HG03354 (cell line): ENCODE data around the gene ARMC9.
A peak's percentile ranks its signal among the peaks of the same experiment; 100 is the strongest.

Source experiments
- ATAC-seq: cut with Tn5 transposase; IDR thresholded peaks from one replicate; pipeline ENCODE4 v1.9.1; 2021; ENCODE audit warnings: mild to moderate bottlenecking; ENCODE audit not compliant: unreplicated experiment, poor library complexity, severe bottlenecking

ARMC9 gene

DNA sequence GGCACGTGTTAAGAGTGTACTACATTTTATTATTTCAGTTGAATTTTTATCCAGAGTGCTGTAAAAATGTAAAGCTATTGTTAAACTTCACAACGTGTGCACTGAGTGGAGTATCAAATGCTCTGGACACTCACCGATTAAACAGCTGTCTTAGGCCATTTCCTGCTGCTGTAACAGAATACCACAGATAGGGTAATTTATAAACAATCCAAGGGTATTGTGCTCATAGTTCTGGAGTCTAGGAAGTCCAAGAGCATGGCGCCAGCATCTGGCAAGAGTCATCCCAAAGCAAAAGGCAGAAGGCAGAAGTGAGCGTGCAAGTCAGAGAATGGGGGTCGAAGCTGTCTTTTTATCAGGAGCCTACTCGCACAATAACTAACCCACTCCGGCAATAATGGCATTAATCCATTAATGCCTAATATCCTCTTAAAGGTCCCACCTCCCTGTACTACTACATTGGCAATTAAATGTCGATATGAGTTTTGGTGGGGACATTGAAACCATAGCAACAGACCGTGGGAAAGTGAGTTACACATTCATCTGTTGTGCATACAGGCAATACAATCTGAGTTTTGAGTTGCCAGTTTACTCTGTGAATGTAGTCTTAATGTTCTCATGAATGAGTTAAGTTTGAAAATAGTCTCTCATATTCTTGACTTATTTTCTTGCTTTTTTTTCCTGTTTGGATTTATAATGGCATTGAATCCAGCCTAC lies 64.8 kb downstream of the ARMC9 start:
- no peak for ATAC-seq

DNA sequence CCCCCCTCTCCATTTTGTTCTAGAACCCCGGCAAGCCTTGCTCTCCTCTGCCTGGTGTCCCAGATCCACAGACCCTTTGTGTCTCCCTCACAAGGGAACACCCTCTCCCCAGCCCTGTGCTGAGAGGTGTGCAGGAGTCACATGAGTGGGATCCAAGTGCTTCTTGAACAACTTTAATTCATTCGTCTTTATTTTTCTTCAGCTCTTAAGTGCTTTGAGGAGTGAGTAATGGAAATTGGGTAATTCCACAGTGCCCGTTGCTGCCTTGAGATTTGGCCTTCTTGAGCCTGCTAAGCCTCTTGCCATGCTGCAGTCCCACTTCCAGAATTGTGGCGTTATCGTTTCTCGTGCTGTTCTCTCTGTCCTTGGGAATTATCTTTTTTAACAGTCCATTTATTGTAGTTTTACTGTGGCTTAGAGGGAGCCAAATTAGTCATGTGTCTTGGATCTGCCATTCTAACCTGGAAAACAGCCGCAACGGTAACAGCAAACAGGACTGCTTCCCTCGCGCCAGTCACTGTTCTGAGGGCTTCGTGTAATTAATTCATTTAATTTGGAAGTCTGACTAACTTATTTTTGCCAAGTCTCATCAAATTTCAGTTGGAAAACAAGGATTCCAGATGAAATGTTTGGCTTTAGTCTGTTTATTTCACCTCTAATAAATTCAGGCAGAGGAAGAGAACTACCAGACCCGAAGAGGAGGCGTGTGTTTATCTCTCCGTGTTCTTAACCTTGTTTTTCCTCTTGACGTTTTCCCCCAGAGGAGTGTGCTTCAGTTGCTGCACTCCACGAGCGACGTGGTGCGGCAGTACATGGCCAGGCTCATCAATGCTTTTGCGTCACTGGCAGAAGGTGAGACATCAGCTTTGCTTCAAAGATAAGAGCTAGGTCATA lies 72.0 kb downstream of the ARMC9 start:
- ATAC-seq: no peak

DNA sequence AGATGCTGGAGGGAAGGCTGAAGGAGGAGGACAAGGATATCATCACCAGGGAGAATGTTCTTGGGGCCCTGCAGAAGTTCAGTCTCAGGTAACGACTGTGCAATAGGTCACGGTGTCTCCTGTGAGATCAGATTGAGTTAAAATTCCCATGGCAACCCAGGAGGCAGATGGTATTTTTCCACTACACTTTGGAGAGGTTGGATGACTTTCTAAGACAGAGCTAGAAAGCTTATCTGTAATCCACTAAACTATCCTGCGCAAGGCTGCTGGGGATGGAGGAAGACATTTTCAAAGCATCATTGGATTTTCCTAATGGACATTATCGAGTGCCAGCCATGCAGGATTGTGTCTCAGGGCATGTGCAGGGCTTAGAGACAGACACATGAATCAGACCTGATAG lies 74.6 kb downstream of the ARMC9 start:
- ATAC-seq: no peak

DNA sequence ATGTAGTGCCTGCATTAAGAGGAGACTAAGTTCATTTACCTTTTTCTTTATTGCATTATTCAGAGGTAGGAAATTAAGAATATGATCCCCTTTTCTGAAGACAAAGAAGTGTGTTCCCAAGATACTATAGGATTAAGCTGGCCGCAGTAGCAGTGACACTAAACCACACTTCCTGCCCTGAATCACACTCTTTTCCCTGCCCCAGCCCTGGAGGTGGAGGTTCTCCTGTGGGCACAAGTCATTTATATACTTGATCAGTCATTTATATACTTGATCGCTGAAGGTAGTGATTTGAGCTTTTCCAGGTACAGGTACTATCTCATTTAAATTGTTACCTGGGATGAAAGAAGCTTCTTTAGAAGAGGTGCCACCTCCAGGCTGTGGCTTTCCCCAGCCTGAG lies 78.6 kb downstream of the ARMC9 start:
- no peak for ATAC-seq

DNA sequence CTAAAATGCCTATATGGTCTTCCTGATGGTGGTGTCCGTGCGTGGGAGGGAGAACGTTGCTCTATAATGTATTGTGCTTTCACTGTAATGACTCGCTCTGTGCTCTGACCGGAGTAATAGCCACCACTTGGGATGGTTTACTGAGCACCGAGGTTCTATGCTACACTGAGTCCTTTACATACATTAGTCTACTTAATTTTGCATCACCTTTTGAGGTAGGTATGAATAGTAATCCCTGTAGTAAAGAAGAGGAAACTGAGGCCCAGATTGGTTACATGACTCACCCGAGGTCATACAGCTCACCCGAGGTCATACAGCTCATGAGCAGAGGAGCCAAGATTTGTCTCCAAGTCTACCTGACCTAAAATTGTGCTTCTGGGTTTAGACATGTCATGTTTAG lies 79.5 kb downstream of the ARMC9 start:
- ATAC-seq: no peak

DNA sequence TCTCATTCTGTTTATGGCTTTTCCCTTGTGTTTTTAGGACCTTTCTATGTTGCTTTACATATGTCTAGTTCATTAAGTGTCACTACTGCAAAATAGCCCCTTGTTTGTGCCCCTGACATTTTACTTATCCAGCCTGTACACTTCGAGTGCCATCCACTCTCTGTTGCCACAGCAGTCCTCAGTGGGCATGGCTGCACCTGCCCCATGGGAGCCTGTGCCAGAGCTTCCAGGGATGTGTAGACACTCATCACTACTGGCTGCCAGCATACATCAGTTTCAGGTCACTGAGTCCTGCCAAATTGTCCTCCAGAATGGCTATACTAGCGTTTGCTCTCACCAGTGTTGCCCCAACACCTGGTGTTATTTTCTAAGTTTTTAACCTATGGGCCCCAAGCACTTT lies 80.4 kb downstream of the ARMC9 start:
- no peak for ATAC-seq

DNA sequence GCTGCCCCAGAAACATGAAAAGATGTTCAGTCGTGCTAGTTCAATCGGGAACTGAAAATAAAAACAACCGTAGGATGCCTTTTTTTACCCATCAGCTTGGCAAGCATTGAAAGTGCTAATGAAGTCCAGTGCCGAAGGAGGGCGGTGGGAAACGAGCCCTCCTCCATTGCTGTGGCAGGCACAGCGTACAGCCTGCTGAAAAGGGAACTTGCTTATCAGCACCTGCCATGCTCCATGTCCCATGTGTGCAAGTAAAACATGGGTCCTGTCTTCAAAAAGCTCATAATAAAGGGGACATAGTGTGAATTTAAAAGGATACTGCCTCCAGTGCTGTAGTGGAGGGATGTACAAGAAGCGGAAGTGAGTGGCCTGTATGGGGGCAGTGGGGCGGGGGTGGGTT lies 82.4 kb downstream of the ARMC9 start:
- no peak for ATAC-seq

DNA sequence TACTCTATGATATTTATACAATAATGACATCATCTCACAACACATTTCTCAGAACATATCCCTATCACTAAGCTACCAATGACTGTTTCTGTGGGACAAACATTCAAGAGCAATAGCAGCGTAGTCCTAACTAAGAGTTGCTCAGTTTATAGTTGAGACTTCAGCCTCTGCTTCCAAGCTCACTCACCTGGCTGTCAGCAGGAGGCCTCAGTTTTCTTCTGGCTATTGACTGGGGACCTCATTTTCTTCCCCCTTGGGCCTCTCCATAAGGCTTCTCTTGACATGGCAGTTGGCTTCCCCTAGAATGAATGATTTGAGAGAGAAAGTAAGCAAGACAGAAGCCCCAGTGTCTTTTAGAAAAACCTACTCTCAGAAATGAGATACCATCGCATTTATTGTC lies 85.9 kb downstream of the ARMC9 start:
- ATAC-seq: no peak

DNA sequence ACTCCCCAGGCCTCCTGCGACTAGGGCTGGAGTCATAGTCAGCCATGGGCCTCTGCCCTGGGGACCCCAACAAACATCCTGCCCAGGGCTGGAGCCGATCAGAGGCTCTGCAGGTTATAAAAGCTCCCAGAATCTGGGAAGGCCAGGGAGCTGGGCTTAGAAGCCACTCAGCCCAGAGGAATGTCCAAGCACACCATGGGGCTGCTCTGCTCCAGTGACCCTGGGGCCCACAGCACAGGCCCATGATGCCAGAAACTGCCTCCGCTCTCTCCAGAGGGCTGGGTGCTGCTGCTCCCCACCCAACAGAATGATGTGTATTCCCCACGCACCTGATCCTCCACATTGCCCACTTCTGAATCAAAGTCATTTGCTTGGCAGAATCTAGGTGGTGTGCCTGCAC lies 88.5 kb downstream of the ARMC9 start:
- no peak for ATAC-seq

DNA sequence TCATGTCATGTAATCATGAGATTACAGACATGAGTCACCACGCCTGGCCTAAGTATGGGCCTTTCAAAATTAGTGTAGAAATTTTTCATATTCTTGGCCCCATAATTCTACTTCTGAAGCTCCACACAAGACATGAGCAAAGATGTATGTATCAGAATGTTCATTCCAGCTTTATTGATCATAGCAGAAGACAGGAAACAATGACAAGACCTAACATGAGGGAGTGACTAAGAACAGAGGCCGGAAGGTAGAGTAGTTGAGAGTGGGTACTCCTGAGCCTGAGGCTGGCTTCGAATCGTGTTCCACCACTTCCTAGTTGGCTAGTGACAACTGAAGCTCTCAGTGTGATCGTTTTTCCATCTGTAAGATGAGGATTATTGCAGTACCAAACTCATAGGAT lies 89.3 kb downstream of the ARMC9 start:
- no peak for ATAC-seq

DNA sequence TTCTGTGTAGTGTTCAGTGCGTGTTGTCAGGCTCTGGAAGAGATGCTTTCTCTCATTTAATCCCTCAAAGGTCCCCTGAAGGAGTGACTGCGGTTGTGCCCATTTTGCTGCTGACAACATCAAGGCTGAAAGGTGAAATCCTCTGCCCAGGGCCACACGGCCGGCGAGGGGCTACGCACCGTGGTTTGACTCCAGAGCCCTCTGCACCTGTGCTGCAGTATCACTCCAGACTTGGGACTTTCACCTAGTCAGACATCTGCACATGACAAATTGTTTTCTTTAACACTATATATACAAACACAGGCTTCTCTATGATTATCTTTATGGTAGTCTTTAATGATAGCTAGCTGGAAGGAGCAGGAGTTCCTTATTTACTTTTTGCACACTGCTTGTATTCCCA lies 90.2 kb downstream of the ARMC9 start:
- ATAC-seq: no peak

DNA sequence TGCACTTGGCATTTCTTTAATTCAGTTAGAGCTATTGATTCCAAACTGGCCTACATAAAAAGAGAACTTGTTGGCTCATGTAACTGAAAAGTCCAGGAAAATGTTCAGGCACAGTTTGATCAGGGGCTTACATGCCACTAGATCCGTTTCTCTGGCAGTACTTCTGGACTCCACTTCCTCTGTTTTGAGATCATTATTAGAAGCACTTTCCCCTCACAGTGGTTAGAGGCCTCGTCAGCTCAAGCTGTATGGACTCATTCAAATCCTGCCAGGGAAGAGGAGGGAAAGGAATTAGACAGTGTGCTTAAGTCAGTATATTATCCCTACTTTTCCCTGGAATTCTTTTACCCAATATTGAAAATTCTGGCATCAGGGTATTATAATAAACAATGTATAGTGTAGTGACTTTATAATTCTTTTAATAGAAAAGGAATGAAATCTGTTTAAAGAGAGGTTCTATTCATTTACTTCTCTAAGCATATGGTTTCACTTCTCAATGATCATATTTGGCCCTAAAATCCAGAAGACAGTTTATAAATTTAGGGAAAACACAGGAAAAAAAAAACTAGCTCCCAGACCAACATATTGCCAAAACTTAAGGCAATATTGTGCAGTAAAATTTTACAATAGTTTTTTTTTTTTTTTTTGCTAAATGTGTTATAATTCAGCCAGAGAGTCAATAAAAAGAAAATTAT lies 92.0 kb downstream of the ARMC9 start:
- ATAC-seq: no peak

DNA sequence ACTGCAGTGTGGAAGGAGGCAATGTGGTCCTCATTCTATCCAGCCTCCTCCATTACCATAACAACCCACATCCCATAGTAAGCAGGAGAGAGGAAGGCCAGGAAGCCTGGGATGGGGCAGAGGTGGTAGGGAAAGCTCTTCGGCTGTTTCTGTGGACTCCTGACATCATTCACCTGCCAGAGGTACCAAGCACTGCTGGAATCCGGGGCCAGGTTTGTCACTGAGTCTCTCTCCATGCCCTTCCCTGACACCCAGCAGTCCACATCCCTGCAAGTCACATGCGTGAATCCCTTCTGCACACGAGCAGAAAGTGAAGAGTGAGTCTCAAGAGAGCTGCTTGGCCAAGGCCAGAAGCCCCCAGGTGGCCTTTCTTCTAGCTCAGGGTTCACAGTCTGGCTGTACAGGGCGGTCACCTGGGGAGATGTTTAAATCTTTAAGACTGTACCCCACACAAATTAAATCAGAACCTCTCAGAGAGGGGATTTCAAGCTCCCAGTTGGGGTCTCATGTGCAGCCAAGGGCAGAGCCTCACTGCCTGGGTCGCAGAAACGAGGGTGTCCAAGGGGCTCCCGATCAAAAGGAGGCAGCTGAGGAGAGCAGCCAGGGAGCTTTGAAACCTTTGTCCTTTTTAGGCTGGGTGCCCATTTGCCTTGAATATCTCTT lies 94.2 kb downstream of the ARMC9 start:
- no peak for ATAC-seq

DNA sequence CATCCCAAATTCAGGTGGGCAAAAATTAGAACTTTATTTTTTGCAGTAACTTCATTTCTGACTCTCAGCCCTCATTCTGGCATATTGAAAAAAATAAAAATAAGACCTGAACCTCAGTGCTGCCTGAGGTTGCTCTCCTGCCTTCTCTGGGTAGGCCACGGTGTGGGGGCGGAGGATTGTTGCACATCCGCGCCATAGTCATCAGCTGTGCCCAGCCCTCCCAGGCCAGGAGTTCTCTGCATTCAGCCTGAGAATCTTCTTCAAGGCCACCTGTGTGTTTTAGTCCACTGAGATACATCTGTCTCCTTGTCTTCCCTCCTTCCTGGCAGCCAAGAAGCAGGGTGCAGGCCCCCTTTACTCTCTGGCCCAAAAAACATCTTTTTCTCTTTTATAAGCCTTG lies 94.7 kb downstream of the ARMC9 start:
- ATAC-seq: no peak

DNA sequence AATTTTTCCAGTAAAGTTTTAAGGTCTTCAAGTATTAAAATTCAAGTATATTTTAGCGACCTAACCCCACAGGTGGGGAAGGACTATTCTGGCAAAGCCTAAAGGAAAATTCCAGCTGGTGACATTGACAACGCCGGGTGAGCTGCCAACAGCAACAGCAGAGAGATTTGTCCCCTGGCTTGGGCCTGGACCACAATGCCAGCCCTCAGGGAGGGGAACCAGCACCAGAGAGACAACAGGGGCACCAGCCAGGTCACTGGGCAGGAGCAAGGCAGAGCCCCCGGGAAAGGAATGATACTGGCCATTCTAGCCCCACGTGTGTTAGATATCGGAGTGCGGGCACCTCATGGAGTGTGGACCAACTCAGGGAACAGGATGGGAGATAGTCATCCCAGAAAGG lies 95.7 kb downstream of the ARMC9 start:
- ATAC-seq: no peak

DNA sequence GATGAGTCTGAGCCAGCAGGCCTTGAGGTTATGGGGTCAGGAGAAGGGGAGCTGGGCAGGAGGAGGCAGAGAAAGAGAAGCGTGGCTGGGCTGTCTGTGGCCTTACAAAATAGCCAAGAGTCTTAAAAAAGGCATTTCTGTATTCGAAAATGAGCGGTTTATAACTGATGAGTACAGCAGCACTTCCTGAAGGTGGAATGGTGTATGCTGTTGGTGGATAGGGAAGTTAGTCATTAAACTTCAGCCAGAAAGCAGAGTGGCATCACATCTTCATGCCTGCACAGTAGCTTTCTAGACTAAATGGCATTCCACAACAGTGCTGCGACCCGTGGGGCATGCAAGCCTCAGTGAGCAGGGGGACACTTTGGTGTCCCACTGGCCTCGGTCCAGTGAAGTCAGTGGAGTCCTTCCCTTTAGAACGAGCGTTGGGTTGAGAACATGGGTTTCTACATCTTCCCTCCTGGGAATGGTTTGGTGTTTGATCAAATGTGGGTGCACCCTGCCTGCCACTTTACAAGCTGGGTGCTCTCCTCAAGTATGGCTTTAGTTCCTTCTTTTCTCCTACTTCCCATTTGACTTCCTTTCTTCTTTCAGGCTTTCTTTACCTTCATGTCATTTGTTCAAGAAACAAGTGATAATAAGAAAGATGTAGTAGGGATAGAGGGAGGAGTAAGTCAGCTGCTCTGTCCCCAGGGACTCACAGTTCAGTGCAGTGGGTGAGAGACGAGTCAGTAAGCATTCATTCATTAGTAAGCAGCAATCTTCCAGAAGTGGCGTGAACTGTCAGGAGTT lies 96.3 kb downstream of the ARMC9 start:
- no peak for ATAC-seq

DNA sequence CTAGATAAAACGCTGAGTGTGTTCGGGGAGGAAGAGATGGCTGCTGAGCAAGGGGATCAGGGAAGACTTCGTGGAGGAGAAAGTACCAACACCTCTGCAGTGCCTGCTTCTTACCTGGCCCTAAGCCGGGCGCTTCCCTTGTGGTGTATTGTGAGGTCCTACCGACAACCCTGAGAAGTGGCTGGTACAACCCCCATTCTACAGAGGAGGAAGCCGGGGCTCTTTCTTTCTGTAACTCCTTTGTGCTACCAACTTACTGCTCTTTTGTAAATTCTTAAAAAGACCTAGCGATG lies 96.9 kb downstream of the ARMC9 start:
- ATAC-seq: no peak

DNA sequence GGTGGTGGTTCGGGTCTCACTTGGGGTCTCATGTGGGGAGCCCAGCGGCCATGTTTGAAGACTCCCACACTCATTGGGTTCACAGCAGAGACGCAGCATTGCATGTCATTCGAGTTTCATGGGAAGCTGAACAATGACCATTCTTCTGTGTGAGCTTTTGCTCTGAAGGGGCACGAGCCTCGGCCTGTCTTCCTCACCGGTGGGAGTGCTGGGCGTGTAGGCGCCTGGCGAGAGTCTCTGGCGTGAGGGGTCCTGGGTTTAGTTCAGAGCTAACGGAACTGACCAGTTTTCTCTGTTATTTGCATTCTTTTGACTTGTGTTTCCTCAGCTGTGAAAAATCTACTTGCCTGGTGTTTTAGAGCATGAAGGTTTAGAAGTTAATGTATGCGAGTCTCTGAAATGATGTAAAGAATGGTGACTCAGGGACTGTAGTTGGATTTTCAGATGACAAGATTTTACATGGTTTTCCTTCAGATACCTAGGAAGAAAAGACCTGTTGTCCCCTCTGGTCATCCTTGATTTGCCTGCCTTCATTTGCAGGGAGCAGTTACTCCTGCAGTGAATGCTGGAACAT lies 98.1 kb downstream of the ARMC9 start:
- no peak for ATAC-seq

DNA sequence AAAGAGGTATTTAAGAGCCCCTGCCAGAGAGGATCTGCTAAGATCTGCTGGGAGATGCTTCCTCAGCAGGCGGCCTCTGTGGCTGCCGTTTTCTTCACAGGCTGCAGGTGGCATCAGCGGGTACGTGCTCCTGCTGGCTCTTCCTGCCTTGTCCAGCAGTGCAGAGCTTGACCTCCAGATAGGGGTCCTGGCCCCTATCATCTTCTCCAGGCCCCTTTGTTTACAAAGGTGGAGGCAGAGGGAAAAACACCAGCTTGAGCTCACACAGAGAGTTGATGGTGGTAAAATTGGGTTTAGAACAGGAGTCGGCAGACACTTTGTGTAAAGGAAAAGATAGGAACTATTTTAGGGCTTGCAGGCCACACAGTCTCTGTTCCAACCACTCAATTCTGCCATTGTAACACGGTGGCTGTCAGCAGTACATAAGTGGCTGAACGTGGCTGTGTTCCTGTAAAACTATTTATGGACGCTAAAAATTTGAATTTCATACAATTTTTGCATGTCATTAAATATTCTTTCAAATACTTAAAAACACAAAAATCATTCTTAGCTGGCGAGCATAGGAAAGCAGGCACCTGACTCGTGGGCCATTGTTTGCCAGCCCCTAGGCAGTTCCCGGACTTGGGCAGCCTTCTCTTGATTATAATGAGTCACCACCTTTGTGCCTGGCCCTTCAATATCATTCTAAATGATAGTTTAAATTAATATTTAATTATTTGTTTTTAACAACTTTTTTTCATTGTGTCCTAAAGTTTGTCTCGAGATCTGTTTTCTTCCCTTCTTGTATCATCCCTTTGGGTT lies 98.9 kb downstream of the ARMC9 start:
- ATAC-seq: peak; percentile 60
